Body of pancreas (tissue), 4 donors: ENCODE data around the gene DMXL2.

Experiments
- CTCF ChIP-seq, 7 experiments: fragments of 450-650 bp in 4 of 7; fragments of 200-600 bp in 3 of 7; sonication (generic) in 3 of 7; IDR thresholded peaks; one replicate each; pipeline ENCODE4 v1.5.1; 2016 to 2019; ENCODE audit warnings: antibody characterized with exemption in 7 of 7
- POLR2A ChIP-seq, 3 donors: fragments of 450-650 bp; IDR thresholded peaks; one replicate each; pipeline ENCODE4 v1.6.1; 2016; ENCODE audit warnings: antibody characterized with exemption in 3 of 3, mild to moderate bottlenecking in 2 of 3

GRCh38 chr15:51621936-51622603 lies 501 bp downstream of the DMXL2 start:
- TF ChIP-seq CTCF (IDR thresholded peaks at IDR 0.05) (peak in 2 of 7 experiments; percentile 1 to 12), POLR2A (IDR thresholded peaks at IDR 0.05) (no peak)
